Activated B cell treated with CpG ODN at 0.5 μM for 24 hours (primary cell): ENCODE measurements around the gene ACKR3. TPM values are rescaled to one million over a fixed set of nuclear protein-coding genes. Genes with fewer than 3 reads are reported as not detected.

Source experiments
- ATAC-seq: fragments of 200-7000 bp; cut with Tn5 transposase; one replicate; pipeline ENCODE4 v1.10.0; 2021; ENCODE audit warnings: low read depth, mild to moderate bottlenecking, moderate library complexity
- CTCF ChIA-PET: fragments of 350-600 bp; sonication (Branson Sonifier 250); formaldehyde crosslinking; loops from one replicate; lab custom pipeline; 2021; ENCODE audit warnings: antibody characterized with exemption; lab: Charles Lee
- POLR2A ChIA-PET: fragments of 350-600 bp; sonication (Branson Sonifier 250); formaldehyde crosslinking; loops from one replicate; lab custom pipeline; 2021; ENCODE audit warnings: antibody characterized with exemption; lab: Charles Lee
- DNase-seq: peaks from one replicate; pipeline ENCODE4 v3.0.0; 2022
- H3K27ac Mint-ChIP-seq: one replicate; pipeline ENCODE4 v1.8.0; 2020; ENCODE audit warnings: mixed read lengths
- H3K27me3 Mint-ChIP-seq: one replicate; pipeline ENCODE4 v1.8.0; 2021; ENCODE audit warnings: mixed read lengths
- H3K36me3 Mint-ChIP-seq: one replicate; pipeline ENCODE4 v1.8.0; 2021; ENCODE audit warnings: low read depth, mixed read lengths
- H3K4me1 Mint-ChIP-seq: one replicate; pipeline ENCODE4 v1.8.0; 2021; ENCODE audit warnings: mixed read lengths
- H3K4me3 Mint-ChIP-seq: one replicate; pipeline ENCODE4 v1.8.0; 2020; ENCODE audit warnings: mild to moderate bottlenecking, mixed read lengths
- H3K9me3 Mint-ChIP-seq: one replicate; pipeline ENCODE4 v1.8.0; 2020; ENCODE audit warnings: mixed read lengths
- CTCF ChIP-seq: fragments of 200-600 bp; IDR thresholded peaks from one replicate; pipeline ENCODE4 v1.8.0; 2022; ENCODE audit warnings: antibody characterized with exemption, mild to moderate bottlenecking
- intact Hi-C: fragments of 100-400 bp; cut with micrococcal nuclease; formaldehyde crosslinking; loops from one replicate; pipeline ENCODE4 v1.15.1; 2024
- total RNA-seq: library from RNA; stranded (reverse); gene quantifications from 2 replicates; pipeline ENCODE4 v1.2.3, GENCODE V29; 2022

Gene ACKR3
- total RNA-seq, 1 donor from 2014 or later = 6.6 TPM

- Mint-ChIP-seq H3K9me3 (peaks cover 5% of the 10 kb centered on the region), H3K4me3 (no peak overlapping the region), H3K4me1 (no peaks in the 10 kb centered on the region), H3K27ac (no peak overlapping the region), H3K27me3 (no peaks in the 10 kb centered on the region), H3K36me3 (no peaks in the 10 kb centered on the region)
- intact Hi-C loops = no loop called here
- ChIA-PET CTCF (no interaction called here), POLR2A (no interaction called here)
- TF ChIP-seq CTCF = no peak
- DNase-seq = no peak
- ATAC-seq = no peak
Measured at GRCh38 chr2:236590846-236591245, 21.2 kb downstream of the ACKR3 start.

- no peaks in the 10 kb centered on the region for H3K36me3 Mint-ChIP-seq
- H3K4me3 Mint-ChIP-seq = no peak overlapping the region
- H3K27me3 Mint-ChIP-seq = no peaks in the 10 kb centered on the region
- no peak for ATAC-seq
- no peaks in the 10 kb centered on the region for H3K9me3 Mint-ChIP-seq
- DNase-seq = no peak
- H3K27ac Mint-ChIP-seq = no peak overlapping the region
- no peaks in the 10 kb centered on the region for H3K4me1 Mint-ChIP-seq
- CTCF ChIA-PET = no interaction called here
- POLR2A ChIA-PET = no interaction called here
- intact Hi-C loops = no loop called here
- no peak for TF ChIP-seq CTCF
Measured at GRCh38 chr2:236592821-236593220, 23.2 kb downstream of the ACKR3 start.

- CTCF ChIA-PET = no interaction called here
- H3K9me3 Mint-ChIP-seq = no peaks in the 10 kb centered on the region
- TF ChIP-seq CTCF = no peak
- ATAC-seq (no peak), DNase-seq (no peak)
- no peak overlapping the region for H3K4me3 Mint-ChIP-seq
- POLR2A ChIA-PET = no interaction called here
- no peak overlapping the region for H3K27ac Mint-ChIP-seq
- H3K4me1 Mint-ChIP-seq = no peaks in the 10 kb centered on the region
- no peaks in the 10 kb centered on the region for H3K27me3 Mint-ChIP-seq
- H3K36me3 Mint-ChIP-seq = no peaks in the 10 kb centered on the region
- intact Hi-C loops = no loop called here
Measured at GRCh38 chr2:236593531-236593930, 23.9 kb downstream of the ACKR3 start.

GRCh38 chr2:236593956-236594355, 24.3 kb downstream of the ACKR3 start:
- H3K4me3 Mint-ChIP-seq = no peak overlapping the region
- TF ChIP-seq CTCF = no peak
- ChIA-PET POLR2A (no interaction called here), CTCF (no interaction called here)
- DNase-seq (no peak), ATAC-seq (no peak)
- no peak overlapping the region for H3K27ac Mint-ChIP-seq
- intact Hi-C loops = no loop called here
- no peaks in the 10 kb centered on the region for H3K27me3 Mint-ChIP-seq
- H3K9me3 Mint-ChIP-seq = no peaks in the 10 kb centered on the region
- H3K36me3 Mint-ChIP-seq = no peaks in the 10 kb centered on the region
- no peaks in the 10 kb centered on the region for H3K4me1 Mint-ChIP-seq

GRCh38 chr2:236597629-236598028, 28.0 kb downstream of the ACKR3 start:
- Mint-ChIP-seq H3K9me3 (no peaks in the 10 kb centered on the region), H3K27me3 (peaks cover 4% of the 10 kb centered on the region), H3K27ac (no peak overlapping the region), H3K4me3 (no peak overlapping the region), H3K36me3 (no peaks in the 10 kb centered on the region), H3K4me1 (peaks cover 7% of the 10 kb centered on the region)
- no peak for ATAC-seq
- intact Hi-C loops = no loop called here
- POLR2A ChIA-PET = no interaction called here
- TF ChIP-seq CTCF = no peak
- CTCF ChIA-PET = interaction anchor here (1.3 kb wide), 1 partner anchor 11 kb away, joined by 3 read pairs; no protein-coding TSS in a partner anchor
- no peak for DNase-seq
